GM18517 (cell line): Measurements from ENCODE around the gene OMP.

Experiments used
- ATAC-seq: cut with Tn5 transposase; IDR thresholded peaks from one replicate; pipeline ENCODE4 v1.9.1; 2021; ENCODE audit warnings: mild to moderate bottlenecking, moderate library complexity; ENCODE audit not compliant: unreplicated experiment

The OMP gene

DNA sequence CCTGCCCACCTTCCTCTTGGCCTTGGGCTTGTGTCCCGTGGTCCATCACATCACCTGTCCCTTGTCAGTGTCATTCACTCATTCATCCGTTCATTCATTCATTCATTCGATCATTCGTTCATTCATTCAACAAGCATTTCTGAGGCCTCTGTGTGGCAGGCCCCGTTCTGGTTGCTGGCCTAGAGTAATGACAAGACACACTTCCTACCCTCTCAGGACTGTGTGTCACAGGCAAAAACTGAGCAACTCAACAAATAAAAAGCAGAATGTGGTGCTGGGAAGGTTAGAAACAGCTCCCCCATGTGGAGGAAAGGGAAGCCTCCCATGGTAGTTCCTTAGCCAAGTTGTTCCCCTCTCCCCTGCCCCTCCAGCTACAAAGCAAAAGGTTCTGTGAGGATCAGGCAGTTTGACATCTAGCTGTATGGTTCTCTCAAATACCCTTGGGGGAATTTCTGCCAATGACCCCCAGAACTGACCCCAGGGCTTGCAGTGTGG is 1.6 kb upstream of the OMP start:
- ATAC-seq = no peak

DNA sequence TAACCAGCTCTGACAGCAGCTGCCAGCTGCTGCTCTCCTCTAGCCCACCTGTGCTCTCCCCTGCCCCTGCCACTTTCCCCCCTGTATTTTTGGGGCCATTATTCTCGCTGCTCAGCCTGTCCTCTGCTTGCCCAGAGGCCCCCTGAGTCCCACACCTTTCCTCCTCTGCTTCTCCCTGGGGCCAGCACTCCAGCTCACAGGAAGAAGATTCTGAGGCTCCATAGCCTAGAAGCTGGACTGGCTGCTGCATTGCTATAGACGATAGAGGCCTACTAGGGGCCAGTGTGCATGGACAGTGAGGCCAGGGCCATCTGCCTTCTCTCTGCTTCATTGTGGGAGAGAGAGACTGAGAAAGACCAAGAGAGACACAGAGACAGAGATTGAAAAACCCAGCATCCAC is 679 bp downstream of the OMP start:
- no peak for ATAC-seq

DNA sequence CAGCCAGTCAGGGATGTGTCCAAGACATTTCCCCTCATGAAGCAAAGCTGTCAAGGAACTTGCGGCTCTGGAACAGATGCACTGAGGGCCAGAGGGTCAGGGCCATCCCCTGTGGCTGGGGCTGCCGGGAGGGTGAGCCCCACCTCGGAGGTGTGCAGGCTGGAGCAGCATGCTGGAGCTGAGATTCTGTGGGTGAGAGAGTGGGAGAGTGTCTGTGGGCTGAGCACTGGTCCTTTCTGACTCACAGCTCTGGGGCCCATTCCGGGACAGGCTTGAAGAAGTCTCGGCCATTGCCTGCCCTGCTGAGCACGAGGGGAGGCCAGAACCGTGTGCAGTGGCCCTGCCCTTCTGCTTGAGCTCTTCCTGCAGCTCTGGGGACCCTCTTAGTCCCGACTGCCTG is 2.1 kb downstream of the OMP start:
- ATAC-seq = no peak

DNA sequence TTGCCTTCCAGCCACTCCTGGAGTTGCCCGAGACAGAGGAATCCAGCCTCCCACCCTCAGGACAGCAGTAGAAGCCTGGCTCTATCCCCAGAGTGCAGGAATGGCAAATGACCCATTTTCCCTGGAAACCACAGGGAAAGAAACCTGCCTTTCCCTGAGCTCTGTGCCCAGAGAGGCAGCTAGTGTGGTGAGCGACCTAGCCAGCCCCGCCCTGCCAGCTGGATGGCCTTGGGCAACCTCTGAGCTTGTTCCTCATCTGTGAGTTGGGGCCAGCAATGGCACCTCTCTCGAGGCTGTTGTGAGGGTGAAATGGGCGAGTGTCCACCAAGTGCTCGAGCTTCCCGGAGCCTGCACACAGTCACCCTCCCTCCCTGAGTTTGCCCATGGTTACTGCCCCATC is 3.7 kb downstream of the OMP start:
- ATAC-seq = no peak

DNA sequence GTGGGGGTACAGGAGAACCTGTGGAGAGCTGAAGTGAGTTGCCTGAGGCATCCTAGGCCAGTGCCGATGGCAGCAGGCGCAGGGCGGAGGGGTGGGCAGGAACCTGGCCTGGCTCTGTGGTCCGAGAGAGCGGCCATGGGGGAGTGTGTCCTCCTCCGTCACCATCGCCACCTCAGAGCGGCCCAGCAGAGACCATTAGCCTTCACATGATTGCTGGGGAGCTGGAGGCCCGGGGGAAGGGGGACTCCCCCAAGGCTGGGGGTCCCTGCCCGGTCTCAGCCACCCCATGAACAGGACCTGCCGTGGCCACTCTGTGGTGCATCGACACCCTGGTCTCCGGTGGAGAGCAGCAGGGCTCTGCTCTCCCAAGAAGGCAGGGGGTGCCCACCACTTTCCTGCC is 4.1 kb downstream of the OMP start:
- no peak for ATAC-seq

DNA sequence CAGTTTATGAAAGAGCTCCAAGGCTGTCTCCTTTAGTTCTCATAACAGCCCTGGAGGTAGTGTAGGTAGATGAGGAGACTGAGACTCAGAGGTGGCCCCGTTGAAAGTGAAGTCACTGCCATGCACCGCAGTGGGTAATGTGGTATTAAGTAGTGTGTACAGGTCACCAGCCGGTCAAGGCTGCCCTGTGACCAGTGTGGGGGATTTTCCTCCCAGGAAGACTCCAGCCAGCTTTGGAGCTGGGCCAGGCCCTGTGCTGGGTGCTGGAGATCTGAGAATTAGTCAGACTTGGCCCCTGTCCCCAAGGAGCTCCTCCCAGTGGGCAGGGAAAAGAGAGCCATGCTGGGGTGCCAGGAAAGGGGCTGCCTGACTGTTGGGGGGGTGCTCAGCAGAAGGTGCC is 5.3 kb downstream of the OMP start:
- no peak for ATAC-seq

DNA sequence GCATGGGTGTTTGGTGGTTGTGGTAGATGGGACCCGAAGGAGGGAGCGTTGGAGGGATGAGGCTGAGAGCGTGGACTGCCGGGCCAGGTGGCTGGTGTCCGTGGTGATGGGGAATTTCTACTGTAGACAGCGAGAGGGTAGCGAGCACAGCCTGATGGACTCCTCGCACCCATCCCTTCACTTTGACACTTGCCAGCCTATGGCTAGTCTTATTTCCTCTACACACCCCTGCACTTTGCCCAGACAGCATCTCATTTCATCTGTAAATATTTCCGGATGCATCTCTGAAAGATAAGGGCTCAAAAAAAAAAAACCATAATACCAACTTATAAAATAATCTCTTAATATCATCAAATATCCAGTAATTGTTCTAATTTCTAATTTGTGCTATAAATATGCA is 5.8 kb downstream of the OMP start:
- no peak for ATAC-seq

DNA sequence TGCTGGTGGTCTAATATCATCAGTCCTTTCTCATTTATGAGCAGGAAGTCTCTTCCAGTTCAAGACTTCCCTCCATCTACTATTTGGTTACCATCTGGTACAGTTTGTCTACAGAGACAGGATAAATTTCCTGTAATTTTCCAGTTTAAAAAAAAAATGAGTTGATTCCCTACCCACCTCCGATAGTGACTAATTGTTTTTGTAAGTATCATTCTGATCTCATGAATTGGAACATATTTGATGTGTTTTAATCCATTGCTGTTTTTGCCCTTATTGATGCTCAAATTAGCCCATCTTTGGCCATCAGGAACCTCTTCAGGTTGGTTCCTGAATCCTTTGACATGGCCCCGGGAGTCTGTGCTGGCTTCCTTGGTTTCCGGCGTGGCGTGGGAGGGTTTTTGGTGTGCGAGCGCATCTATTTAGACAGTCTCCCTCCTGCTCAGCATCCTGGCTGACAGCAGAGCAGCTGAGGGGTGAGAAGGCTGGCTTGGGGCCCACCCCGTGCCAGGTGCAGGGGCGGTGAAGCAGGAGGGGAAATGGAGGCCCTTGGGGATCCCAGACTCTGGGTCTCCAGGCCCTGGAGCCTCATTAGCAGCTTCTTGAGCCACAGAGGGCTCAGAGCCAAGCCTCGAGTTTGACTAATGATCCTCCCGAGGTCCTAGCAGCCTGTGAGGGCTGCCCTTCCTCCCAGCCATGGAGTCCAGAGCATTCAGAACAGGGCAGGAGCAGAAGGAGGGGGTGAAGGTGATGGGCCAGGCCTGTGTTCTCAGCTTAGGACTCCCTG is 6.8 kb downstream of the OMP start:
- ATAC-seq = no peak

DNA sequence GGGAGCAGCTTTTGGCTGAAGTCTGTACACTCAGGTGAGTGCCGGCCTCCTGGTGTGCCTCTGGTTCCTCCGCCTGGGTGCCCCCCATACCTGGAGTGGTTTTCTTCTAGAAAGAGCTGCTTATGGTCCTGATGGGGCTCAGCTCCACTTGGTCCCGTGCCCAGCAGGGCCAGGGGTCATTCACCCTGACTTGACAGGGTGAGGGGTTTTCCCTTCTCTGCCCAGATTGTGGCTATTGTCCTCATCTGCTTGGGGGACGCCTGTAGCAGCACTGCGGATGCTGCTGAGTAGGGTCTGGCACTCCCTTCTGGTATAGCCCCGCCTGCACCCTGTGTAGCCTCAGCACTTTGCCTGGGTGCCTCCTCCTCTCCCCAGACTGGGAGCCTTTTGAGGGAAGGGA is 8.2 kb downstream of the OMP start:
- ATAC-seq = no peak

DNA sequence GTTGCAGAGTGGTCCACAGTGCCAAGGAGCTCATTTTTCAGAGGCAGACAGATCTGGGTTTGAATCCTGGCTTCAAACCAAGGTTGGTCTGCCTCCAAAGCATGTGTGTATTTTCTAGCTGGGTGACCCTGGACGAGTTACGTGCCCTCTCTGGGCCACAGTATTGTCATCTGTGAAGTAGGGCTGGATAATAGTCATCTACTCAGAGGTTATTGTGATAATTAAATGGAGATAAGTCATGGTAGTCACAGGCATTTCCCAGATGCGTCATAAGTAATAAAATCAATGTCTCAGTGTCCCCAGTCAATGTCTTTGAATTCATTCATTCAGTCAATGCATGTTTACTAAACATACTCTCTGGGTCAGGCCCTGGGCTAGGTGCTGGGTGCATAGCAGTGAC is 8.6 kb downstream of the OMP start:
- no peak for ATAC-seq

DNA sequence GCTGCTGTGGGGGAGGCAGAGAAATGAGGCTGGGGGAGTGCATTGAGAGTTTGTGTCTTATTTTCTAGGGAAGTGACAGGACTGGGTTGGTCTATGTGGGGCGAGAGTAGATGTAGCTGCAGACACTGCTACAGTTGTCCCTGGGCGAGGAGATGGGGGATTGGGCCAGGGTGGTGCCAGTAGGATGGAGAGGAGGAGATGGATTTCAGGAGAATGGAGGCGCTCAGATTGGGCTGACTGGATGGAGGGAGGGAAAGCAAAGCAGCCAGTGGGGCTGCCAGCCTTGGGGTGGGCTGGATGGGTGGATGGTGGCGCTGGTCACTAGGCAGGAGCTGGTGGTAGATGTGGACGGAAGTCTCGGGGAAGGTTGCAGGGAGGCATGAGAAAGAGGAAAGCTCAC is 9.3 kb downstream of the OMP start:
- ATAC-seq = no peak

DNA sequence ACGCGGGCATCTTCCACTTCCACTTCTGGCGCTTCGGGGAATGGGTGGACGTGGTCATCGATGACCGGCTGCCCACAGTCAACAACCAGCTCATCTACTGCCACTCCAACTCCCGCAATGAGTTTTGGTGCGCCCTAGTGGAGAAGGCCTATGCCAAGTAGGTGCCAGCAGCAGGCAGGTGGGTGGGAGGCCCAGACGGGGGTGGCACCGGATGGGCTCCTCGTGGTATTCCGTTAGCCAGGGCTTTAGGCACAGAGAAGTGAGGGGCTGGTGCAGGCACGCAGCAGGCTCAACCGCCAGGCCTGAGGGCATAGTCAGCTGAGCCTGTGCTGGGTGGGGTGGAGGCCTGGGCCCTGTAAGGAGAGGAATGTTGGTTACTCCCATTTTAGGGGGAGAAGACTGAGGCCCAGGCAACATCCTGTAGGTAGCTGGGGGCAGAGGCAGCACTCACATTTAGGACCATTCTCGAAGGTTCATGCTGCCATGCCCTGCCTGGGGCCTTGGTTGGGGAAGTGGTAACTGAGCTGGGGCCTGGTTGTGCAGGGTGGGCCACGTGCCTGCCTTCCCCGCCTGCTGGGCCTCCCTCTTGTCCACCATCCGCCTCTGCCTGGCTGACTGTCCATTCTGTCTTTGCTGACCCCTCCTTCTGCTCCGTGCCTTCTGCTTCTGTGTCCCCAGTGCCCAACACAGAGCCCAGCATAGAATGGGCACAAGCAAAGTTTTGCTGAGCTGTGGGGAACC is 10.2 kb downstream of the OMP start:
- no peak for ATAC-seq

DNA sequence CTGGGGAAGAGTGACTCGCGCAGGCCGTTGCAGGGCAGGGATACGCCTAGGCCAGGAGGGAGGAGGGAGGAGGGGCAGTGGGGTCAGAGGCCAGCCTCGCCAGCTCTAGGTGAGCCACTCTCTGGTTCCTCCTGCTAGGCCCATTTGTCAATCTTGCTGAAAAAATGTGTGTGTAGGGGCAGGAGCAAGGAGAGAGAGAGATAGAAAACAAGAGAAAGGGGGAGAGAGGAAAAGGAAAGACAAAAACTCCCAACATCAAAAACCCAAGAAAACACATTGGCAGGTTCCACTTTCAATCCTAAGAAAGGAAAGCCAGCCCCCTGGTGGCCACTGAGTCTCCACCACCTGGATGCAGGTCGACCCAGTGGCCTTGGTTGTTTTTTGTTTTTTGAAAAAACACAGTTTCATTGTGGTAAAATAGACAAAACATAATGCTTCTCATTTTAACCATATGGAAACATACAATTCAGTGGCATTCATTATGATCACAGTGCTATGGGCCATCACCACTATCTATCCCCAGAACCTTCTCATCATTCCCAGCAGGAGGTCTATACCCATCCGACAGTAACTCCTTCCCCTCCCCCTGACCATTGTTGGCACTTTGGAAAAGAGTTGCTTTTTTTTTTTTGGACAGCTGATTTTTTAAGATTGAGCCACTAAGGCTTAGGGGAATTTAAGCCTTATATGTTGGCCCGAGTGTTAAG is 10.9 kb downstream of the OMP start:
- no peak for ATAC-seq

DNA sequence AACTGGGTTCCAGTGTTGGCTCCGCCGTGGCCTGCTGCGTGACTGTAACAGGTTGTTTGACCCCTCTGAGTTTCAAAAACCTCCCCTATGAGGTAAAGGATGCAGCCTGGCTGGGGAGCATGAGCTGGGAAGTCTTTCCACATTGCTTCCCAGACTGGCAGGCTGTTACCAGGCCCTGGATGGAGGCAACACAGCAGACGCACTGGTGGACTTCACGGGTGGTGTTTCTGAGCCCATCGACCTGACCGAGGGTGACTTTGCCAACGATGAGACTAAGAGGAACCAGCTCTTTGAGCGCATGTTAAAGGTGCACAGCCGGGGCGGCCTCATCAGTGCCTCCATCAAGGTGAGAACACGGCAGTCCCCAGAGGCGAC is 11.4 kb downstream of the OMP start:
- ATAC-seq = no peak

DNA sequence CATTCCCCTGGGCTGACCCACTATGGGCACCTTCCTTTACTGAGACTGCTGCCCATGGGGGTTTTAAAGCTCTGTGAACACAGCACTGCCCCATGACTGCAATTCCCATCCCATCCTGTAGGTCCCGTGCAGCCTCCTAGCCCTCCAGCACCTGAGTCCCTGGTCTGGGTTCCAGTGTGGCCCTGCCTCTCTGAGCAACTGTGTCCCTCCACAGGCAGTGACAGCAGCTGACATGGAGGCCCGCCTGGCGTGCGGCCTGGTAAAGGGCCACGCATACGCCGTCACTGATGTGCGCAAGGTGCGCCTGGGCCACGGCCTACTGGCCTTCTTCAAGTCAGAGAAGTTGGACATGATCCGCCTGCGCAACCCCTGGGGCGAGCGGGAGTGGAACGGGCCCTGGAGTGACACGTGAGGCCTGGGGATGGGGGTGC is 12.6 kb downstream of the OMP start:
- ATAC-seq = no peak

DNA sequence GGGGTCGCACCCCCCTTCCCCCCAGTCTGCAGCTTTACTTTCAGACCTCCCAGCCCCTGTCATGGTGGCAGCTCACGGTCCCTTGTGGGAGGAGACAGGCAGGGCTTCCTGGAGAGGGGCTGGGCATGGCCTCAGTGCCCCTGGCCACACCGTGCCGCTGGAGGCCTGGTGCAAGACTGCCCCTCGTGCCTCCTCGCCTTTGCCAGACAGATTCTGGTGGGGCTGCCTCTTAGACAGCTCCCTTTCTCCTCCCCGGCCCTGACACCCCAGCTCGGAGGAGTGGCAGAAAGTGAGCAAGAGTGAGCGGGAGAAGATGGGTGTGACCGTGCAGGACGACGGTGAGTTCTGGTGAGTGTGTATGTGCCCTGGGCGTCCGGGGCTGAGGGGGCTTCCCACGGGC is 13.3 kb downstream of the OMP start:
- ATAC-seq = no peak

DNA sequence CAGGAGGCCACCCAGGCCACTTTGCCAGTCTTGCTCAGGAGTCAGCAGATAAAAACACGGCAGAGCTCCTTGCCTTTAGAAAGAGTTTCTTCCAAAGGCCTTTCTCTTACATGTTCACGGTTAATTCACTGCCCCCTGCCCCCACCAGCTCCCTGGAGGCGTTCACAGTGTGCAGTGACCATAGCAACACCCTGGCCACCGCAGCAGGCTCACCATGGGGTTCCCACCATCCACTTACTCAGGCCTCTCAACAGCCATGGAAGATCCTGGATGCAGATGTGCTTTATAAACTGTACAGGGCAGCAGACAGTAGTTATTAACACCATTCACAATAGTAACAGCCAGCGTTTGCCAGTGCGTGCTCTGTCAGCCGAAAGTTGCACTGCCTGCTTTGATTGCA is 14.9 kb downstream of the OMP start:
- no peak for ATAC-seq

DNA sequence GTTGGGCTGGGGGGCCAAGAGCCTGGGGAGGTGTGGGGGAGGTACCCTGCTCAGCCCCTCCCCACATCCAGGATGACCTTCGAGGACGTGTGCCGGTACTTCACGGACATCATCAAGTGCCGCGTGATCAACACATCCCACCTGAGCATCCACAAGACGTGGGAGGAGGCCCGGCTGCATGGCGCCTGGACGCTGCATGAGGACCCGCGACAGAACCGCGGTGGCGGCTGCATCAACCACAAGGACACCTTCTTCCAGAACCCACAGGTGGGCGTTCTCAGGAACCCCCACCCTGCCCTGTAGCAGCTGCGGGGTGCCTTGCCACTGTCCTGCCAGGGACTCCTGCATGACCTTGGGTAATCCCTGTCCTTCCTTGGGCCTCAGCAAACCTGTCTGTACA is 15.4 kb downstream of the OMP start:
- no peak for ATAC-seq

DNA sequence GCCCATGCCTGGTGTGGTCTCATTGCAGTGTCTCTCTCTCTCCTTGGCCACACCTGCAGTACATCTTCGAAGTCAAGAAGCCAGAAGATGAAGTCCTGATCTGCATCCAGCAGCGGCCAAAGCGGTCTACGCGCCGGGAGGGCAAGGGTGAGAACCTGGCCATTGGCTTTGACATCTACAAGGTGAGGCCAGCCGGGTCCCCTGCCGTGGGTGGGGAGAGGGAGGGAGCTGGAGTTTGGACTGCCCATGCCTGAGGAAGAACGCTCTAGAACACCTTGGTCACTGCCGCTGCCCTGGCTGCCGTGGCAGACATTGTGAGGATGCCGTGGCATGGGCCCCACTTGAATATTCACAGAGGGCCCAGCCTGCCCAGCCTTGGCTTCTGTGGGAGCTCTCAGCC is 16.3 kb downstream of the OMP start:
- ATAC-seq = no peak

DNA sequence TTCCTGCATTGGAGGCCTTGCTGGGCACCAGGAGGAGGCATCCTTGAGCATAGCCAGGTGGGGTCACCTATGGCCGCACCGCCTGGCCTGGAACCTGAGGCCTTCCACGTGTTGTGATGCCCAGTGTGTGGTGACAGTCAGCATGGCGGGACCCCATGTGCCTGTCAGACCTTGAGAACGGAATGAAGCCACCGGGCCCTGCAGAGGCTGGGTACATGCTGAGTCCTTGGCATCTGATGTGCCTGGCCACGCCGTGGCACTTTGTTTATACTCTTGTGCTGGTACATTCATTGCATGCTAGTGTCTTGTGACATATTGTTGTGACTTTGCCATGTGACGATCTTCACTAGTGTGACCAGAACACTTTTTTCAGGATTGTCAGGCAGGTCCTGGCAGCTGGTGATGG is 16.9 kb downstream of the OMP start:
- no peak for ATAC-seq

DNA sequence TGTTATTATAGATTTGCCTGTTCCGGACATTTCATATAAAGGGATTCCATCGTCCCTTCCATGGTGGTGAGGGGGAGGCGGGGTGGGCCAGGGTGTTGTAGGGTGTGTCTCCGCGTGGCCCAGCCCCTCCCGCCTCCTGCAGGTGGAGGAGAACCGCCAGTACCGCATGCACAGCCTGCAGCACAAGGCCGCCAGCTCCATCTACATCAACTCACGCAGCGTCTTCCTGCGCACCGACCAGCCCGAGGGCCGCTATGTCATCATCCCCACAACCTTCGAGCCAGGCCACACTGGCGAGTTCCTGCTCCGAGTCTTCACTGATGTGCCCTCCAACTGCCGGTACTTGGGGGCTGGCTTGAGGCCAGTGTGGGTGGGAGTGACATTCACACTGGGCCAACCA is 17.9 kb downstream of the OMP start:
- no peak for ATAC-seq

DNA sequence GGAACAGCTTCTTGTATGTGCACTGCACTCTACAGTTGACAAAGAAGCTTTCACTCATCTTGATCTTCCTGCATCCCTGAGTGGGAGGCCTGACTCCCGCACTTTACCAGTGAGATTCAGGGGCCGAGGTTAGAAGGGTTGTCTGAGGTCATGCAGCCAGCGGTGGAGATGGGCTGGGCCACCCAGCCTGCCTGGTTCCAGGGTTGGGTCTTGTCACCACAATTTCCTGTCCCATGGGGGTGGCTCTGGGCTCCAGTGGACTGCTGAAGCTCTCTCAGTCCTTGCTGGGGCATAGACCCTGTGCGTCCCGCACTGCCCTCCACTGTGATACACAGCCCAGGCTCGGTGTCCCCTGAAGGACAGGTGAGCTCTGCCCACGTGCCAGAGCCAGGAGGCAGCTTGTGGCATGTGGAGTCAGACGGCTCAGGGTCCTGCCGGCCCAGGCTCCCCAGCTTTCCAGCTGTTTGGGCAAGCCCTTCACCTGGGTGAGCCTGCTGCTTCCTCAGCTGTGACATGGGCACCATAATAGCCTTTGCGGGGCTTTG is 18.5 kb downstream of the OMP start:
- ATAC-seq = no peak
